Body of pancreas (tissue), 4 donors: ENCODE results near the gene MTMR1. TPM values are rescaled to one million over a fixed set of nuclear protein-coding genes. Genes with fewer than 3 reads are reported as not detected.

Source experiments
- ATAC-seq: fragments of 150-250 bp; one replicate; pipeline ENCODE4 v1.9.1; 2016
- DNase-seq, 4 donors: peaks; one replicate each; pipeline ENCODE4 v3.0.0-alpha.2; 2019
- H3K27ac ChIP-seq, 4 donors: fragments of 200-600 bp; sonication (generic); 1 replicate in 3 of 4; 2 replicates in 1 of 4; pipeline versions ENCODE4 v1.5.1 to v1.6.1; 2016 to 2019; ENCODE audit warnings: mild to moderate bottlenecking in 1 of 4, mixed read lengths in 1 of 4, moderate library complexity in 1 of 4
- H3K27me3 ChIP-seq, 2 donors: fragments of 200-600 bp; sonication (generic); one replicate each; pipeline ENCODE4 v1.6.0; 2016; ENCODE audit warnings: mild to moderate bottlenecking in 1 of 2
- H3K36me3 ChIP-seq, 2 donors: fragments of 200-600 bp; sonication (generic); replicated peaks in 1 of 2; 2 replicates each; pipeline ENCODE4 v1.5.1; 2016; ENCODE audit warnings: low read depth in 2 of 2; ENCODE audit not compliant: insufficient read depth in 1 of 2
- H3K4me1 ChIP-seq: fragments of 200-600 bp; sonication (generic); one replicate; pipeline ENCODE4 v1.6.0; 2016
- H3K4me3 ChIP-seq, 2 donors: fragments of 200-600 bp; sonication (generic); 1 replicate in 1 of 2; 2 replicates in 1 of 2; pipeline ENCODE4 v1.5.1; 2016 to 2019
- H3K9me3 ChIP-seq, 3 donors: fragments of 200-600 bp; sonication (generic); 1 replicate in 2 of 3; 2 replicates in 1 of 3; pipeline ENCODE4 v1.5.1; 2016
- POLR2A ChIP-seq, 3 donors: fragments of 450-650 bp; IDR thresholded peaks; one replicate each; pipeline ENCODE4 v1.6.1; 2016; ENCODE audit warnings: antibody characterized with exemption in 3 of 3, mild to moderate bottlenecking in 2 of 3
- WGBS, 2 donors: methylation state at CpG; one replicate each; pipeline ENCODE4 v1.1.5; 2017; 5-methylcytosine and 5-hydroxymethylcytosine counted together
- intact Hi-C: fragments of 100-400 bp; cut with DNase I; formaldehyde crosslinking; loops from one replicate; pipeline ENCODE4 v1.15.1; 2023
- total RNA-seq, 2 donors: library from RNA; depleted of rRNA; stranded (reverse); fragments of >200 nt; gene quantifications; one replicate each; pipeline ENCODE4 v1.1.0, GENCODE V29; 2016
- TF ChIP-seq, protein P1 (sequence below), 7 experiments: fragments of 450-650 bp in 4 of 7; fragments of 200-600 bp in 3 of 7; sonication (generic) in 3 of 7; IDR thresholded peaks; one replicate each; pipeline ENCODE4 v1.5.1; 2016 to 2019; ENCODE audit warnings: antibody characterized with exemption in 7 of 7

MTMR1 gene
- total RNA-seq, 2 donors from 2014 or later, result 7.6 to 9.1 TPM

DNA sequence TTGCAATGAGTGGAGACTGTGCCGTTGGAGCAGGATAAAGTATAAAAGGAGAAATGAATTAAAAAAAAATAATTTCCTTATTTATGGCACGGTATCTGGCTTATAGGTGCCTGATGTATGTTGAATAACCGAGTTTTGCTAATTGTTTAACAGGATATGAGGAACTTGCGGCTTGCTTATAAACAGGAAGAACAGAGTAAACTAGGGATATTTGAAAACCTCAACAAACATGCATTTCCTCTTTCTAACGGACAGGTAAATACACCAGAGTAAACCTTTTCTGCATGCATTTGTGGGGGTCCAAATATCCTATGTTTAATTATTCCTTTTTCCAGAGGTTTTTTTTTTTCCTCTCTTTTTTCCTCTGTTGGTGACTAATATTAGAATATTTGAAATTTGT is 36.8 kb downstream of the MTMR1 start:
- H3K36me3 ChIP-seq, result no peaks in the 10 kb centered on the region
- H3K27me3 ChIP-seq, result no peaks in the 10 kb centered on the region
- H3K9me3 ChIP-seq, result no peaks in the 10 kb centered on the region
- no peak overlapping the region for H3K4me3 ChIP-seq
- H3K27ac ChIP-seq, result no peak overlapping the region
- intact Hi-C loops, result no loop called here
- H3K4me1 ChIP-seq, result no peaks in the 10 kb centered on the region
- no peak for DNase-seq
- WGBS, 2 donors, result 78 to 89% methylated on average over 5 of the region's 5 CpGs
- ATAC-seq, result no peak
- TF ChIP-seq, protein P1, sequence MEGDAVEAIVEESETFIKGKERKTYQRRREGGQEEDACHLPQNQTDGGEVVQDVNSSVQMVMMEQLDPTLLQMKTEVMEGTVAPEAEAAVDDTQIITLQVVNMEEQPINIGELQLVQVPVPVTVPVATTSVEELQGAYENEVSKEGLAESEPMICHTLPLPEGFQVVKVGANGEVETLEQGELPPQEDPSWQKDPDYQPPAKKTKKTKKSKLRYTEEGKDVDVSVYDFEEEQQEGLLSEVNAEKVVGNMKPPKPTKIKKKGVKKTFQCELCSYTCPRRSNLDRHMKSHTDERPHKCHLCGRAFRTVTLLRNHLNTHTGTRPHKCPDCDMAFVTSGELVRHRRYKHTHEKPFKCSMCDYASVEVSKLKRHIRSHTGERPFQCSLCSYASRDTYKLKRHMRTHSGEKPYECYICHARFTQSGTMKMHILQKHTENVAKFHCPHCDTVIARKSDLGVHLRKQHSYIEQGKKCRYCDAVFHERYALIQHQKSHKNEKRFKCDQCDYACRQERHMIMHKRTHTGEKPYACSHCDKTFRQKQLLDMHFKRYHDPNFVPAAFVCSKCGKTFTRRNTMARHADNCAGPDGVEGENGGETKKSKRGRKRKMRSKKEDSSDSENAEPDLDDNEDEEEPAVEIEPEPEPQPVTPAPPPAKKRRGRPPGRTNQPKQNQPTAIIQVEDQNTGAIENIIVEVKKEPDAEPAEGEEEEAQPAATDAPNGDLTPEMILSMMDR (IDR thresholded peaks at IDR 0.05), result no peak
- no peak for TF ChIP-seq POLR2A (IDR thresholded peaks at IDR 0.05)

DNA sequence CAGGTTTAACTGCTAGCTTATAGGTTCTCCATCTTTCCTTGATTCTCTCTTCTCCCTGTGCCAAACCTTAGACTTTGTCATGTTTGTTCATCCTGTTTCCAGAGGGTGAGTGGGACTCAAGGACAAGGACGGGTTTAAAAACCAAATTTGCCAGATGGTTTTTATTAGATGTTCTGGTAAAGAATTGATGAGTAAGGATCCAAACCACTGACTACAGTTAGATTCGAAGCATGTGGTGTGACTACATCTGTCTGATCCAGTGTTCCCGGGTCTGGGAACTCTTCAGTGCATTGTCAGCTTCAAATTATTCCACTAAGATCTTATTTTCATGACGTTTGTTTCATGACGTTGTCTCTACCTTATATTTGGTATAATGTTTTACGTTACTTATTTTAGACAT is 37.5 kb downstream of the MTMR1 start:
- no peaks in the 10 kb centered on the region for H3K36me3 ChIP-seq
- no peak for DNase-seq
- no peak overlapping the region for H3K27ac ChIP-seq
- TF ChIP-seq POLR2A (IDR thresholded peaks at IDR 0.05), result no peak
- TF ChIP-seq, protein P1 (IDR thresholded peaks at IDR 0.05), result no peak
- no peak for ATAC-seq
- no peaks in the 10 kb centered on the region for H3K27me3 ChIP-seq
- no peak overlapping the region for H3K4me3 ChIP-seq
- no peaks in the 10 kb centered on the region for H3K9me3 ChIP-seq
- no peaks in the 10 kb centered on the region for H3K4me1 ChIP-seq
- WGBS, 2 donors, result 78 to 87% methylated on average over 6 of the region's 6 CpGs
- intact Hi-C loops, result no loop called here

DNA sequence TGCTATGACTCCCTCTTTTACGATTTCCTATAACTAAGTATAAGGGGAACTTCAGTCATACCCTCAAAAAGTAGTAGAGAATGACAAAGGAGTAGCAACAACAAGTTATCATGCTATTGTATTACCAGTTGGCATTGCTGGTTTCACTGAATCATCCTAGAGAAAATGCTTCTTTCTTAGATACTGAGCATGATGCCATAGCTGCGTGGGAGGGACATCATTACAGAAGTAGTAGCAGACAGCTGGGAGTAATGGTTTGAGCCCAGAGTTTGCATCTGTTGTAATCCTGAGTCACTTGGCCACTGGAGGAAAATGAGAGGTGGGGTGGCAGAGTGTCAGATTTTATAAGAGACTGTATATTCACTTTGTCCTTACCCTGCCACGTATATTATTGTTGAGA is 38.6 kb downstream of the MTMR1 start:
- Histone ChIP-seq H3K9me3 (no peaks in the 10 kb centered on the region), H3K27me3 (no peaks in the 10 kb centered on the region), H3K4me3 (no peak overlapping the region), H3K27ac (no peak overlapping the region), H3K36me3 (no peaks in the 10 kb centered on the region), H3K4me1 (no peaks in the 10 kb centered on the region)
- DNase-seq, result peak in 1 of 4 donors; percentile 19
- ATAC-seq, result no peak
- TF ChIP-seq, protein P1 (IDR thresholded peaks at IDR 0.05), result no peak
- no peak for TF ChIP-seq POLR2A (IDR thresholded peaks at IDR 0.05)
- WGBS, 2 donors, result 88 to 91% methylated on average over 3 of the region's 3 CpGs
- intact Hi-C loops, result no loop called here

DNA sequence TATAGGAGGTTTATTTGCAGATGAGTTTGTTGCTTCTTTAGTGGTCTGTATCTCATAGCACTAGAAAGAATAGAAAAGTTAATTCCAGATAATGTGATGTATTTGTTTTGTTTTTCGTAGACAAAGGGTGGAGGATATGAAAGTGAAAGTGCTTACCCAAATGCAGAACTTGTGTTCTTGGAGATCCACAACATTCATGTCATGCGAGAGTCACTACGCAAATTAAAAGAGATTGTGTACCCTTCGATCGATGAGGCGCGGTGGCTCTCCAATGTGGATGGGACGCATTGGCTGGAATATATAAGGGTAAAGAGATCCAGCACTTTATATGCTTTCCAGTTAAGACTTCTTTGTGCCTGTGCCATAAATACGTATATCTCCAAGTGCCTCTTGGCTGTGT is 43.3 kb downstream of the MTMR1 start:
- intact Hi-C loops, result no loop called here
- ATAC-seq, result no peak
- no peaks in the 10 kb centered on the region for H3K27me3 ChIP-seq
- H3K27ac ChIP-seq, result no peak overlapping the region
- TF ChIP-seq, protein P1 (IDR thresholded peaks at IDR 0.05), result no peak
- TF ChIP-seq POLR2A (IDR thresholded peaks at IDR 0.05), result no peak
- no peak overlapping the region for H3K4me3 ChIP-seq
- no peak for DNase-seq
- H3K4me1 ChIP-seq, result no peaks in the 10 kb centered on the region
- no peaks in the 10 kb centered on the region for H3K36me3 ChIP-seq
- WGBS, 2 donors, result 88 to 92% methylated on average over 9 of the region's 9 CpGs
- H3K9me3 ChIP-seq, result no peaks in the 10 kb centered on the region

- WGBS, 2 donors, result 82 to 87% methylated on average over 3 of the region's 3 CpGs
- no peak for TF ChIP-seq POLR2A (IDR thresholded peaks at IDR 0.05)
- TF ChIP-seq, protein P1 (IDR thresholded peaks at IDR 0.05), result no peak
- no peak for ATAC-seq
These were observed 58.9 kb downstream of the MTMR1 start for GRCh38 chrX:150752124-150752523.

More at GRCh38 chrX:150752124-150752523, 58.9 kb downstream of the MTMR1 start:
- DNase-seq, result no peak
- no peak overlapping the region for H3K27ac ChIP-seq
- no peaks in the 10 kb centered on the region for H3K36me3 ChIP-seq
- no peaks in the 10 kb centered on the region for H3K27me3 ChIP-seq
- no peak overlapping the region for H3K4me3 ChIP-seq
- no peaks in the 10 kb centered on the region for H3K9me3 ChIP-seq
- no peaks in the 10 kb centered on the region for H3K4me1 ChIP-seq
- intact Hi-C loops, result no loop called here
